WTC11 (cell line): ENCODE data around the gene NRG3. TPM values are rescaled to one million over a fixed set of nuclear protein-coding genes. Genes with fewer than 3 reads are reported as not detected.

Source experiments
- ATAC-seq: fragments of 200-7000 bp; cut with Tn5 transposase; 2 replicates; pipeline ENCODE4 v1.10.0; 2021; ENCODE audit warnings: mild to moderate bottlenecking, moderate library complexity
- CTCF ChIA-PET: fragments of 300-600 bp; sonication (Branson Sonifier 250); formaldehyde crosslinking; loops from one replicate; lab custom pipeline; 2021; ENCODE audit warnings: antibody characterized with exemption; lab: Charles Lee
- POLR2A ChIA-PET: fragments of 350-600 bp; sonication (Branson Sonifier 250); formaldehyde crosslinking; loops from one replicate; lab custom pipeline; 2021; ENCODE audit warnings: antibody characterized with exemption; lab: Charles Lee
- DNase-seq: peaks from one replicate; pipeline ENCODE4 v3.0.0; 2021; ENCODE audit warnings: low spot score
- H3K27ac Mint-ChIP-seq: 2 replicates; pipeline ENCODE4 v1.8.0; 2021; ENCODE audit warnings: mixed read lengths
- H3K27me3 Mint-ChIP-seq: 2 replicates; pipeline ENCODE4 v1.8.0; 2021; ENCODE audit warnings: low read depth, mild to moderate bottlenecking, moderate library complexity, mixed read lengths
- H3K36me3 Mint-ChIP-seq: 2 replicates; pipeline ENCODE4 v1.8.0; 2021; ENCODE audit warnings: mixed read lengths
- H3K4me1 Mint-ChIP-seq: 2 replicates; pipeline ENCODE4 v1.8.0; 2022; ENCODE audit warnings: mixed read lengths
- H3K4me3 Mint-ChIP-seq: 2 replicates; pipeline ENCODE4 v1.8.0; 2021; ENCODE audit warnings: mild to moderate bottlenecking, moderate library complexity, mixed read lengths
- H3K9me3 Mint-ChIP-seq: 2 replicates; pipeline ENCODE4 v1.8.0; 2021; ENCODE audit warnings: mixed read lengths
- AFF4 ChIP-seq: sonication (generic); formaldehyde crosslinking; IDR thresholded peaks from 2 replicates; pipeline ENCODE4 v1.8.1; 2023; ENCODE audit warnings: mild to moderate bottlenecking, missing genetic modification reagents, borderline replicate concordance
- ATF1 ChIP-seq: sonication (generic); formaldehyde crosslinking; IDR thresholded peaks from 2 replicates; pipeline ENCODE4 v1.8.1; 2023; ENCODE audit warnings: mild to moderate bottlenecking, moderate library complexity, missing genetic modification reagents
- ATF2 ChIP-seq: sonication (generic); formaldehyde crosslinking; IDR thresholded peaks from 2 replicates; pipeline ENCODE4 v1.8.1; 2022; ENCODE audit warnings: low read depth, missing genetic modification reagents, borderline replicate concordance
- ATF3 ChIP-seq: sonication (generic); formaldehyde crosslinking; conservative IDR thresholded peaks from 2 replicates; pipeline ENCODE4 v1.8.1; 2022; ENCODE audit warnings: mild to moderate bottlenecking, missing genetic modification reagents
- CTCF ChIP-seq: fragments of 200-600 bp; IDR thresholded peaks from 2 replicates; pipeline ENCODE4 v1.8.0; 2022; ENCODE audit warnings: antibody characterized with exemption
- E2F1 ChIP-seq: sonication (generic); formaldehyde crosslinking; IDR thresholded peaks from 2 replicates; pipeline ENCODE4 v1.8.0; 2022; ENCODE audit warnings: mild to moderate bottlenecking, missing genetic modification reagents
- ELF4 ChIP-seq: sonication (generic); formaldehyde crosslinking; IDR thresholded peaks from 2 replicates; pipeline ENCODE4 v1.8.1; 2022; ENCODE audit warnings: low read depth, mild to moderate bottlenecking, moderate library complexity, missing genetic modification reagents
- ETV6 ChIP-seq: sonication (generic); formaldehyde crosslinking; IDR thresholded peaks from 2 replicates; pipeline ENCODE4 v1.8.1; 2022; ENCODE audit warnings: mild to moderate bottlenecking, missing genetic modification reagents
- FOXK1 ChIP-seq: sonication (generic); formaldehyde crosslinking; IDR thresholded peaks from 2 replicates; pipeline ENCODE4 v1.8.0; 2022; ENCODE audit warnings: mild to moderate bottlenecking, moderate library complexity, missing genetic modification reagents
- FOXP1 ChIP-seq: sonication (generic); formaldehyde crosslinking; IDR thresholded peaks from 2 replicates; pipeline ENCODE4 v1.8.0; 2022; ENCODE audit warnings: missing genetic modification reagents, mild to moderate bottlenecking, moderate library complexity, borderline replicate concordance
- GABPB1 ChIP-seq: sonication (generic); formaldehyde crosslinking; IDR thresholded peaks from 2 replicates; pipeline ENCODE4 v1.8.1; 2023; ENCODE audit warnings: mild to moderate bottlenecking, missing genetic modification reagents
- HMGA2 ChIP-seq: fragments of 250-450 bp; sonication (Bioruptor Pico); IDR thresholded peaks from 2 replicates; pipeline ENCODE4 v1.4.0; 2021; ENCODE audit warnings: mild to moderate bottlenecking, moderate library complexity
- IRF2 ChIP-seq: sonication (generic); formaldehyde crosslinking; IDR thresholded peaks from 2 replicates; pipeline ENCODE4 v1.8.0; 2022; ENCODE audit warnings: low read depth, missing genetic modification reagents, borderline replicate concordance
- JUN ChIP-seq: sonication (generic); formaldehyde crosslinking; IDR thresholded peaks from 2 replicates; pipeline ENCODE4 v1.8.0; 2023; ENCODE audit warnings: mild to moderate bottlenecking, missing genetic modification reagents
- MXD4 ChIP-seq: fragments of 250-450 bp; sonication (Bioruptor Pico); IDR thresholded peaks from 2 replicates; pipeline ENCODE4 v1.8.0; 2021; ENCODE audit warnings: mild to moderate bottlenecking, moderate library complexity, borderline replicate concordance
- PREB ChIP-seq: sonication (generic); formaldehyde crosslinking; IDR thresholded peaks from 2 replicates; pipeline ENCODE4 v1.8.1; 2022; ENCODE audit warnings: mild to moderate bottlenecking, missing genetic modification reagents, moderate library complexity, borderline replicate concordance
- STAT6 ChIP-seq: sonication (generic); formaldehyde crosslinking; conservative IDR thresholded peaks from 2 replicates; pipeline ENCODE4 v1.8.1; 2023; ENCODE audit warnings: mild to moderate bottlenecking, low read depth, missing genetic modification reagents, moderate library complexity
- TEAD4 ChIP-seq: sonication (generic); formaldehyde crosslinking; IDR thresholded peaks from 2 replicates; pipeline ENCODE4 v1.8.0; 2022; ENCODE audit warnings: mild to moderate bottlenecking, missing genetic modification reagents
- TP53 ChIP-seq: sonication (generic); formaldehyde crosslinking; IDR thresholded peaks from 2 replicates; pipeline ENCODE4 v1.8.1; 2023; ENCODE audit warnings: mild to moderate bottlenecking, missing genetic modification reagents
- ZNF138 ChIP-seq: sonication (generic); formaldehyde crosslinking; conservative IDR thresholded peaks from 2 replicates; pipeline ENCODE4 v1.8.1; 2022; ENCODE audit warnings: mild to moderate bottlenecking, moderate library complexity, missing genetic modification reagents
- ZNF219 ChIP-seq: sonication (generic); formaldehyde crosslinking; IDR thresholded peaks from 2 replicates; pipeline ENCODE4 v1.8.0; 2023; ENCODE audit warnings: missing genetic modification reagents, mild to moderate bottlenecking, borderline replicate concordance
- ZNF263 ChIP-seq: sonication (generic); formaldehyde crosslinking; IDR thresholded peaks from 2 replicates; pipeline ENCODE4 v1.8.1; 2022; ENCODE audit warnings: low read depth, mild to moderate bottlenecking, moderate library complexity, missing genetic modification reagents
- ZNF396 ChIP-seq: fragments of 250-450 bp; sonication (Bioruptor Pico); IDR thresholded peaks from 2 replicates; pipeline ENCODE4 v1.8.0; 2021; ENCODE audit warnings: mild to moderate bottlenecking, moderate library complexity, borderline replicate concordance
- total RNA-seq: library from RNA; stranded (reverse); gene quantifications from 3 replicates; pipeline ENCODE4 v1.2.3, GENCODE V29; 2021

The NRG3 gene
- total RNA-seq, 1 experiment from 2014 or later: 7.0 TPM

- ATAC-seq: no peak
- DNase-seq: no peak
- peaks cover 19% of the 10 kb centered on the region for H3K4me1 Mint-ChIP-seq
- no peaks in the 10 kb centered on the region for H3K36me3 Mint-ChIP-seq
- TF ChIP-seq AFF4 (CRISPR knock-in tag) (no peak), TEAD4 (CRISPR knock-in tag) (no peak), MXD4 (CRISPR knock-in tag) (no peak), FOXK1 (CRISPR knock-in tag) (no peak), ELF4 (no peak), STAT6 (no peak), ETV6 (CRISPR knock-in tag) (no peak), ZNF263 (CRISPR knock-in tag) (no peak), FOXP1 (CRISPR knock-in tag) (no peak), CTCF (no peak), ATF2 (CRISPR knock-in tag) (no peak)
- ChIA-PET CTCF (no interaction called here), POLR2A (no interaction called here)
- H3K9me3 Mint-ChIP-seq: peaks cover 7% of the 10 kb centered on the region; the same call in 1 of the 2 replicates
- no peak overlapping the region for H3K27ac Mint-ChIP-seq
- no peak overlapping the region for H3K4me3 Mint-ChIP-seq
- H3K27me3 Mint-ChIP-seq: no peaks in the 10 kb centered on the region
Measured at GRCh38 chr10:82266438-82266837, 391.4 kb downstream of the NRG3 start.

- Mint-ChIP-seq H3K4me3 (no peak overlapping the region), H3K27ac (no peak overlapping the region), H3K4me1 (peaks cover 19% of the 10 kb centered on the region), H3K27me3 (no peaks in the 10 kb centered on the region), H3K36me3 (no peaks in the 10 kb centered on the region), H3K9me3 (peaks cover 7% of the 10 kb centered on the region; the same call in 1 of the 2 replicates)
- ChIA-PET POLR2A (no interaction called here), CTCF (no interaction called here)
- TF ChIP-seq IRF2 (CRISPR knock-in tag) (no peak), PREB (CRISPR knock-in tag) (no peak), GABPB1 (no peak), ZNF396 (CRISPR knock-in tag) (no peak), ATF3 (CRISPR knock-in tag) (no peak), JUN (no peak), ATF1 (CRISPR knock-in tag) (no peak), HMGA2 (CRISPR knock-in tag) (no peak), ZNF138 (no peak), ZNF219 (no peak), E2F1 (CRISPR knock-in tag) (no peak), TP53 (CRISPR knock-in tag) (no peak)
- ATAC-seq: no peak
- no peak for DNase-seq
Measured at GRCh38 chr10:82267014-82267413, 392.0 kb downstream of the NRG3 start.
